CD14-positive monocyte (primary cell): ENCODE measurements around the gene SCN4A. TPM values are rescaled to one million over a fixed set of nuclear protein-coding genes. Genes with fewer than 3 reads are reported as not detected.

Experiments used
- DNase-seq, 3 donors: peaks; one replicate each; pipeline ENCODE4 v3.0.0-alpha.2; 2011 to 2022
- H2AFZ ChIP-seq: 2 replicates; pipeline ENCODE4 v1.6.0; 2012; ENCODE audit warnings: mild to moderate bottlenecking, low read depth, low read length, inconsistent platforms; ENCODE audit not compliant: insufficient read depth, poor library complexity, severe bottlenecking
- H3K27ac ChIP-seq, 2 donors: 1 replicate in 1 of 2; 2 replicates in 1 of 2; pipeline ENCODE4 v1.5.1; 2012 to 2013; ENCODE audit warnings: low read length in 2 of 2, control low read depth in 1 of 2, inconsistent platforms in 1 of 2, low read depth in 1 of 2, mild to moderate bottlenecking in 1 of 2
- H3K27me3 ChIP-seq, 2 donors: one replicate each; pipeline versions ENCODE4 v1.6.0 to v1.6.1; 2011 to 2013; ENCODE audit warnings: low read length in 2 of 2; ENCODE audit not compliant: control insufficient read depth in 2 of 2, insufficient read depth in 2 of 2
- H3K36me3 ChIP-seq, 2 donors: replicated peaks in 1 of 2; 1 replicate in 1 of 2; 2 replicates in 1 of 2; pipeline versions ENCODE4 v1.5.1 to v1.6.1; 2012 to 2013; ENCODE audit warnings: low read length in 2 of 2, control low read depth in 1 of 2, inconsistent platforms in 1 of 2, mild to moderate bottlenecking in 1 of 2; ENCODE audit not compliant: insufficient read depth in 2 of 2, control insufficient read depth in 1 of 2
- H3K4me1 ChIP-seq, 2 donors: 1 replicate in 1 of 2; 2 replicates in 1 of 2; pipeline versions ENCODE4 v1.5.1 to v1.6.1; 2012 to 2013; ENCODE audit warnings: low read length in 2 of 2, control low read depth in 1 of 2, inconsistent platforms in 1 of 2, mild to moderate bottlenecking in 1 of 2, moderate library complexity in 1 of 2; ENCODE audit not compliant: insufficient read depth in 2 of 2, control insufficient read depth in 1 of 2
- H3K4me2 ChIP-seq: replicated peaks from 2 replicates; pipeline ENCODE3; 2012; ENCODE audit warnings: low read length, moderate library complexity, mild to moderate bottlenecking; ENCODE audit not compliant: poor library complexity, severe bottlenecking; ENCODE audit errors: extremely low read depth
- H3K4me3 ChIP-seq, 3 experiments: fragments of 200-600 bp in 1 of 3; sonication (generic) in 1 of 3; replicated peaks in 1 of 3; 1 replicate in 2 of 3; 2 replicates in 1 of 3; pipeline ENCODE4 v1.5.1; 2011 to 2013; ENCODE audit warnings: low read length in 3 of 3, mild to moderate bottlenecking in 3 of 3, control low read depth in 2 of 3, low read depth in 2 of 3, inconsistent platforms in 1 of 3, moderate library complexity in 1 of 3
- H3K79me2 ChIP-seq: 2 replicates; pipeline ENCODE4 v1.6.0; 2012; ENCODE audit warnings: mild to moderate bottlenecking, control low read depth, inconsistent platforms, low read length, moderate library complexity; ENCODE audit not compliant: insufficient read depth
- H3K9ac ChIP-seq: 2 replicates; pipeline ENCODE4 v1.6.0; 2017; ENCODE audit warnings: low read length, mild to moderate bottlenecking; ENCODE audit not compliant: insufficient read depth, poor library complexity, severe bottlenecking
- H3K9me3 ChIP-seq, 2 donors: replicated peaks in 1 of 2; 1 replicate in 1 of 2; 2 replicates in 1 of 2; pipeline versions ENCODE4 v1.5.1 to v1.6.1; 2012 to 2013; ENCODE audit warnings: low read length in 2 of 2, control low read depth in 1 of 2; ENCODE audit not compliant: control insufficient read depth in 1 of 2, insufficient read depth in 1 of 2
- H4K20me1 ChIP-seq: 2 replicates; pipeline ENCODE4 v1.6.0; 2012; ENCODE audit warnings: mild to moderate bottlenecking, low read length, control low read depth, moderate library complexity; ENCODE audit not compliant: insufficient read depth
- H3K27ac Mint-ChIP-seq, 7 donors: one replicate each; pipeline ENCODE4 v1.8.0; 2020; ENCODE audit warnings: mild to moderate bottlenecking in 7 of 7, mixed read lengths in 7 of 7, moderate library complexity in 6 of 7, inconsistent platforms in 2 of 7
- H3K27me3 Mint-ChIP-seq, 3 donors: one replicate each; pipeline ENCODE4 v1.8.0; 2021 to 2022; ENCODE audit warnings: low read depth in 3 of 3, mild to moderate bottlenecking in 3 of 3, mixed read lengths in 3 of 3, moderate library complexity in 3 of 3, inconsistent platforms in 1 of 3
- H3K36me3 Mint-ChIP-seq, 2 donors: one replicate each; pipeline ENCODE4 v1.8.0; 2020; ENCODE audit warnings: mixed read lengths in 2 of 2, inconsistent platforms in 1 of 2, mild to moderate bottlenecking in 1 of 2
- H3K4me1 Mint-ChIP-seq: one replicate; pipeline ENCODE4 v1.8.0; 2020; ENCODE audit warnings: mild to moderate bottlenecking, mixed read lengths
- H3K4me3 Mint-ChIP-seq, 2 donors: one replicate each; pipeline ENCODE4 v1.8.0; 2020; ENCODE audit warnings: mild to moderate bottlenecking in 2 of 2, mixed read lengths in 2 of 2, moderate library complexity in 1 of 2
- H3K9me3 Mint-ChIP-seq, 7 donors: one replicate each; pipeline ENCODE4 v1.8.0; 2020 to 2022; ENCODE audit warnings: mixed read lengths in 7 of 7, mild to moderate bottlenecking in 6 of 7, moderate library complexity in 6 of 7, inconsistent platforms in 2 of 7
- CTCF ChIP-seq: fragments of 200-600 bp; IDR thresholded peaks from one replicate; pipeline ENCODE4 v1.8.0; 2022; ENCODE audit warnings: antibody characterized with exemption, mild to moderate bottlenecking
- WGBS: methylation state at CpG from one replicate; pipeline ENCODE4 v1.1.5; 2013; ENCODE audit warnings: missing lambda C conversion rate; ENCODE audit not compliant: insufficient coverage; 5-methylcytosine and 5-hydroxymethylcytosine counted together
- intact Hi-C, 2 donors: fragments of 100-400 bp; cut with micrococcal nuclease; formaldehyde crosslinking; loops; one replicate each; pipeline versions ENCODE4 v1.15.0 to v1.15.1; 2023
- polyA plus RNA-seq, 3 donors: library from polyadenylated mRNA; depleted of rRNA in 1 of 3; unstranded in 2 of 3; stranded (reverse) in 1 of 3; fragments of 300-500 nt in 2 of 3; fragments of >200 nt in 1 of 3; fragmentation: Illumina TruSeq in 2 of 3; gene quantifications; 1 replicate in 2 of 3; 2 replicates in 1 of 3; pipeline ENCODE4 v1.2.3, GENCODE V29; 2012 to 2021

The SCN4A gene
- polyA plus RNA-seq, 3 donors: not detected

DNA sequence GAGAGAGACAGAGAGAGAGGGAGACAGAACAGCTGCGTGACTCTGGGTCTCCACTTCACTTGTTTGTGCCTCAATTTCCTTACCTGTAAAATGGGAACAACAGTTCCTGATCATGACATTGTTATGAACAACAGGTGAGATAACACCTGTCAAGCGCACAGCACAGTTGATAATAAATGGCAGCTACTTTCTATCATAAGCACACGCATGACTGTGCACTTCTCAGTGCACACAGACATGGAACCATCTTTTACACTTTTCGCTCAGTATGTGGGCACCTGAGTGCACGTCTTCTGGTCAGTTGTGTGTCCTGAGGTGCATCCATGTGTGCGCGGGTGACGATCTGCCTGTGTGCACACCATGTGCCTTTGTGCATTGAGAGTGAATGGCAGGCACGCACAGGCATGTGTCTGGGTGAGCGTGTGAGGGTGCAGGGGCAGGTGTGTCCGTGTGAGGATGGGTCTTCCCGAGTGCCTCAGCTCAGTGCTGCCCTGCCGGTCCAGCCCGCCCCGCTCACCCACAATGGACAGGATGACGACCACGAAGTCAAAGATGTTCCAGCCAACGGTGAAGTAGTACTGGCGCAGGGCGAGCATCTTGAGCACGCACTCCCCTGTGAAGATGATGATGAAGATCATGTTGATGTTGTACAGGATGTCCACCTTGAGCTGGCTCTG, 30.3 kb downstream of the SCN4A start:
- Mint-ChIP-seq H3K9me3 (peaks cover 0 to 1% (median 0%) of the 10 kb centered on the region in 7 donors), H3K27ac (no peak overlapping the region), H3K4me1 (peaks cover 12% of the 10 kb centered on the region), H3K4me3 (no peak overlapping the region), H3K36me3 (no peaks in the 10 kb centered on the region), H3K27me3 (peaks cover 2 to 3% (median 3%) of the 10 kb centered on the region in 3 donors)
- no peaks in the 10 kb centered on the region for H3K27me3 ChIP-seq
- no peak overlapping the region for H3K9ac ChIP-seq
- 97% methylated on average over 20 of the region's 21 CpGs for WGBS
- no peaks in the 10 kb centered on the region for H3K9me3 ChIP-seq
- H3K4me3 ChIP-seq: no peak overlapping the region
- no peak for DNase-seq
- H3K79me2 ChIP-seq: no peaks in the 10 kb centered on the region
- no peaks in the 10 kb centered on the region for H3K36me3 ChIP-seq
- H4K20me1 ChIP-seq: no peaks in the 10 kb centered on the region
- no peak overlapping the region for H3K4me2 ChIP-seq
- no peak for TF ChIP-seq CTCF
- H3K4me1 ChIP-seq: peaks cover 9 to 10% of the 10 kb centered on the region in 2 donors
- intact Hi-C loops: no loop called here
- no peak overlapping the region for H3K27ac ChIP-seq
- H2AFZ ChIP-seq: no peak overlapping the region

DNA sequence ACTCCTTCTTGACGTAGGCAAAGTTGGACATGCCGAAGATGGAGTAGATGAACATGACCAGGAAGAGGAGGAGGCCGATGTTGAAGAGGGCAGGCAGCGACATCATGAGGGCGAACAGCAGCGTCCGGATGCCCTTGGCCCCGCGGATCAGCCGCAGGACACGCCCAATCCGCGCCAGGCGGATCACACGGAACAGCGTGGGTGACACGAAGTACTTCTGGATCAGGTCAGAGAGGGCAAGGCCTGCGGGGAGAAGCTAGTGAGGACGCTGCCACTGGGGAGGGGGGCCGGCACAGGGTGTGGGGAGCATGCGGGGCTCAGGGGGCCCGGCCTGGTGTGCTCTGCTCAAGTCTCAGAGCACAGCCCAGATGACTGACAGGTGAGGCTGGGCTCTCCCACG, 31.0 kb downstream of the SCN4A start:
- no peak overlapping the region for H2AFZ ChIP-seq
- no peaks in the 10 kb centered on the region for H3K36me3 Mint-ChIP-seq
- H3K4me3 ChIP-seq: no peak overlapping the region
- intact Hi-C loops: no loop called here
- H3K79me2 ChIP-seq: no peaks in the 10 kb centered on the region
- no peak overlapping the region for H3K27ac ChIP-seq
- no peak overlapping the region for H3K4me3 Mint-ChIP-seq
- no peak for TF ChIP-seq CTCF
- peaks cover 0 to 1% (median 0%) of the 10 kb centered on the region in 7 donors for H3K9me3 Mint-ChIP-seq
- no peaks in the 10 kb centered on the region for H4K20me1 ChIP-seq
- no peak overlapping the region for H3K27ac Mint-ChIP-seq
- no peaks in the 10 kb centered on the region for H3K27me3 ChIP-seq
- peaks cover 9 to 10% of the 10 kb centered on the region in 2 donors for H3K4me1 ChIP-seq
- H3K9ac ChIP-seq: no peak overlapping the region
- H3K4me2 ChIP-seq: no peak overlapping the region
- no peak for DNase-seq
- peaks cover 12% of the 10 kb centered on the region for H3K4me1 Mint-ChIP-seq
- no peaks in the 10 kb centered on the region for H3K36me3 ChIP-seq
- peaks cover 2 to 3% (median 3%) of the 10 kb centered on the region in 3 donors for H3K27me3 Mint-ChIP-seq
- WGBS: 95% methylated on average over 23 of the region's 23 CpGs
- H3K9me3 ChIP-seq: no peaks in the 10 kb centered on the region
